AG09309 (cell line): Measurements from ENCODE around the gene UPF2.

Source experiments
- DNase-seq: peaks from one replicate; pipeline ENCODE4 v3.0.0-alpha.2; 2010; ENCODE audit warnings: low read depth
- H3K4me3 ChIP-seq: 2 replicates; pipeline ENCODE4 v1.5.1; 2011; ENCODE audit warnings: mild to moderate bottlenecking, low read depth, low read length, moderate library complexity; ENCODE audit not compliant: control insufficient read depth
- TF ChIP-seq, protein P1 (sequence below): IDR thresholded peaks from 2 replicates; pipeline ENCODE4 v1.5.1; 2011; ENCODE audit warnings: mild to moderate bottlenecking, low read depth, low read length, inconsistent platforms; ENCODE audit not compliant: insufficient read depth, control insufficient read depth; ENCODE audit errors: missing control alignments

UPF2 gene

DNA sequence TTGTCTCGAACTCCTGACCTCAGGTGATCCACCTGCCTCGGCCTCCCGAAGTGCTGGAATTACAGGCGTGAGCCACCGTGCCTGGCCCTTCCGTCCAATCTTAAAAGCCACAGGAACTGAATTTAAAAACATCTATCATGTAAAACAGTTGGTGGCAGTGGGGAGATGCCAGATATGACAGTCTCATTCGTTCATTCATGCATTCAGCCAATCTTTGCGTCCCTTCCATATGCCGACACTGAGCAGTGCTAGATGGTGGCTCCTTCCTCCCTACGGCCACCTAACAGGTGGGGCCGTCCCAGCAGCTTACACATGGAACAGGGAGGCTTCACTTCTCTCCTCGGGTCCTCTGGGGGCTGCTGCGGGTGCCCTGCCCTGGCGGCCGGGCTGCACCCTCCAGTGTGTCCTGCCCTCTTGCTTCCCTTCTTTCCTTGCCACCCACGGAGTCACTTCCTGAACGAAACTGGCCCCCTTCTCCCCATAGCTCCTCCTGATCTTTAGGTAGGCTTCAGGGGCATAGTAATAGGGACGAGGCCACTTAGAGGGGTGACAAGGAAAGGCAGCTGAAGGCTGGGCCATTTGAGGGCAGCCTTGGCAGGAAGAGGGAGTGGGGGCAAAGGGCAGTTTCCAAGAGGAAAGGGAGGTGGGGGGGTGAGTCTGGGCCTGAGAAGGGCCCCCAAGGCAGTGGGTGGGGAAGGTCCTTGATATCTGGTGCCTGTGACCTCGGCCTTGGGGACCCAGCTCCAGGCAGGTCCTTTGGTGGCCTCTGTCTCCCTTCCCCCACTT is 165.6 kb downstream of the UPF2 start:
- TF ChIP-seq, protein P1, sequence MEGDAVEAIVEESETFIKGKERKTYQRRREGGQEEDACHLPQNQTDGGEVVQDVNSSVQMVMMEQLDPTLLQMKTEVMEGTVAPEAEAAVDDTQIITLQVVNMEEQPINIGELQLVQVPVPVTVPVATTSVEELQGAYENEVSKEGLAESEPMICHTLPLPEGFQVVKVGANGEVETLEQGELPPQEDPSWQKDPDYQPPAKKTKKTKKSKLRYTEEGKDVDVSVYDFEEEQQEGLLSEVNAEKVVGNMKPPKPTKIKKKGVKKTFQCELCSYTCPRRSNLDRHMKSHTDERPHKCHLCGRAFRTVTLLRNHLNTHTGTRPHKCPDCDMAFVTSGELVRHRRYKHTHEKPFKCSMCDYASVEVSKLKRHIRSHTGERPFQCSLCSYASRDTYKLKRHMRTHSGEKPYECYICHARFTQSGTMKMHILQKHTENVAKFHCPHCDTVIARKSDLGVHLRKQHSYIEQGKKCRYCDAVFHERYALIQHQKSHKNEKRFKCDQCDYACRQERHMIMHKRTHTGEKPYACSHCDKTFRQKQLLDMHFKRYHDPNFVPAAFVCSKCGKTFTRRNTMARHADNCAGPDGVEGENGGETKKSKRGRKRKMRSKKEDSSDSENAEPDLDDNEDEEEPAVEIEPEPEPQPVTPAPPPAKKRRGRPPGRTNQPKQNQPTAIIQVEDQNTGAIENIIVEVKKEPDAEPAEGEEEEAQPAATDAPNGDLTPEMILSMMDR = no peak
- H3K4me3 ChIP-seq = no peak overlapping the region
- DNase-seq = no peak

- TF ChIP-seq, protein P1 = no peak
- no peak for DNase-seq
- no peak overlapping the region for H3K4me3 ChIP-seq
Measured at GRCh38 chr10:11876324-11876723, 166.3 kb downstream of the UPF2 start.

DNA sequence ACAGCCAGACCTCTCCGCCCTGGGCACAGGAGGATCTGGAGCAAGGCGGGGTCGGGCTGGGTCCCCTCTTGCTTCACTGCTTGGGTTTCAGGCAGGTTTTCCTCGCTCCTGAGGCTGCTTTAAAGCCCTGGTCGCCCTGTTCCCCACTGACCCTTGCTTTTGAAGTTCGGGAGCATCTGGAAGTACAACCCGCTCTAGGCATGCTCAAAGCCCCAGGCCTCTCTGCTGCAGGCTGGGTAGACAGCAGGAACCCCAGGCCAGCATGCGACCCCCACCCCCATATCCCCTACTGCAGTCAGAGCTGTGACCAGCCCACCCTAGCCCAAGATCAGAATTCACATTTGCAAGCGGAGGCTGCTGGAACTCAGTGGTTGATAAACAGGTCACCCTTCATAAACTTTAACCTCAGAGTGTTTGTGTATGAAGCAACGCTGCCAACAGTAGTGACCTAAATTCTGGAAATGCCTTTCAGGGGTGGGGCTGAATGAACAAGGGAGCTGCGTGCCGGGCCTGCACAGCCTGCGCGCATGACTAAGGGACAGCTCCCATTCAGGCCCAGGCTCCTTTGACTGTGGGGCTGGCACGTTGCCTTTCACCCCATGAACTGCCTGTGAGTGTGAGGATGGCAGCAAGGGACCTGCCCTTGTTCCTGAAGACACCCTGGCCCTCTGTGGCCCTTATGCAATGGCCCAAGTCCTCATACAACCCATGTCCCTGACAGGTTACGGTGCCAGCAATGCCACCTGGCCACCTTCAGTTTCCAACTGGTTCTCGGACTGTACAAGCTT is 166.9 kb downstream of the UPF2 start:
- no peak overlapping the region for H3K4me3 ChIP-seq
- TF ChIP-seq, protein P1 = no peak
- DNase-seq = peak; percentile 75

DNA sequence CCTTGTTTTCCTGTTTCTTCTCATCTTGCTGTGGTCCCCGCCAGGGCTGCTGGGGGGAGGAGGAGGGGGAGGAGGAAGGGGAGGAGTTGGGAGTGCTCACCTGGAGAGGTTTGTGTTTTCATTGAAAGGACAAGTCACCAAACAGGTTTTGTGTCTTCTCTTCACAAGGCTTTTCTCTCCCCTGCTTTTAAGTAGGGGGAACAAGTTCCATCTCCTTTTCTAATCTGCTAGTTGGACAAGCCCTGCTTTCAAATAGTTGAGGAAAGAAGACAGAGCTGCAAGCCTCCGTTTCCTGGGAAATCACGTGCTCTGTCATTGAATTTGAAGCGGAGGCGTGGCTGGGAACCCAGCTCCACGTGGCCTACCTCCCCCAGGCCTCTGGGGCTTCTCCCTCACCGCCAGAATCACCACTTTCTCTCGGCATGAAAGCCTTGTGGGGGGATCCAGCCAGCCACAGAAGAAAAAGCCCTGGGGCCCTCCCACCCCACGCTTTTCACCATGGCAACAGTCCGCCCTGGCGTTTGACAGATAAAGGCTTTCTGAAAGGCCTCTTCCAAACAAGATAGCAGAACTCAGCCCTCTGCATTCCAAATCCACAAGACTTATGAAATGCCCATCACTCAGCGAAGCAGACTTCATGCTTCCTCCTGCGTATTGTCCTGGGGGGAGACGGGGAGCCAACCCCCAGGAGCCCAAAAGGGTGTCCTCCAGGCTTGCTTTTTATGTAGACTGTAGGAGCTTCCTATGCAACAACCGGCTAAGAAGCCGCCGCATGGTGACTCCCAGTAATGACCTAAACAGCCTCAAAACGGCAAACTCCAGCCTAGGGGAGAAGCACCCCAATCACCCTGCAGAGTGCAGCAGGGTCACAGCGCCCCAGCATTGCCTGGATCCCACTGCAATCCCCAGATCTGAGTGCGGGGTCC is 167.8 kb downstream of the UPF2 start:
- no peak for DNase-seq
- H3K4me3 ChIP-seq = no peak overlapping the region
- TF ChIP-seq, protein P1 = no peak

GRCh38 chr10:11871466-11871865 is 171.1 kb downstream of the UPF2 start:
- DNase-seq = no peak
- no peak overlapping the region for H3K4me3 ChIP-seq
- TF ChIP-seq, protein P1 = no peak

GRCh38 chr10:11870900-11871400 is 171.7 kb downstream of the UPF2 start:
- TF ChIP-seq, protein P1 = no peak
- H3K4me3 ChIP-seq = no peak overlapping the region
- no peak for DNase-seq
